ENCODE measurements around the gene KIAA1217.

KIAA1217 gene

GRCh38 chr10:24394461-24395190 lies 185.7 kb downstream of the KIAA1217 start:
- no peak for DNase-seq (ENCODE audit: extremely low read depth in 1 of 2, low read depth in 1 of 2)

DNA sequence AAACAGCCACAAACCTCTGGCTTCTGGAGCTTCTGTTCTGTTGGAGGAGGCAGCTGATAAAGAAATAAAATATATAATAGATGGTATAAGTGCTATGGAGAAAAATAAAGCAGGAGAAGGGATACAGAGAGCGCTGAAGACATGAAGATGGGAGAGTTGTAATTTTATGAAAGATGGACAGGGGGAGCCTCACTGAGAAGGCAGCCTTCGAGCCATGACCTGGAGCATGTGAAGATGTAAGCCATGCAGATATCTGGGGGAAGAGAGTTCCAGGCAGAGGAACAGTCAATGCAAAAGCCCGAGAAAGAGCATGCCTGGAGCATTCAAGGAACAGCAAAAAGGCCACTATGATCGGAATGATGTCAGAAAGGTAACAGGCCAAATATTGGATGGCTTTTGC lies 187.5 kb downstream of the KIAA1217 start:
- no peak for DNase-seq (ENCODE audit: extremely low read depth in 1 of 2, low read depth in 1 of 2)

- no peak for DNase-seq (ENCODE audit: extremely low read depth in 1 of 2, low read depth in 1 of 2)
These were observed 188.7 kb downstream of the KIAA1217 start for GRCh38 chr10:24397662-24398061.

DNA sequence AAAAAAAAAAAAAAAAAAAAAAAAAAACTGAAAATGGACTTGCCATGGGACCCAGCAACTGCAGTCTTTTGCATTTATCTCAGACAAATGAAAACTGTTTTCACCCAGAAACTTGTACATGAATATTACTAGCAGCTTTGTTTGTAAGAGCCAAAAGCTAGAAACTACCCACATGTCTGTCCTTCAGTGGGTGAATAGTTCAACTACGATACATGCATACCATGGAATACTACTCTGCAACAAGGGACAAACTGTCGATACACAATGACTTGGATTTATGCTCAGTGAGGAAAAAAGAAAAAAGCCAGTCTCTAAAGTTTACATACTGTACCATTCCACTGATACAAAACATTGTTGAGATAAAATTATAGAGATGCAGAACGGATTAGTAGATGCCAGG lies 195.6 kb downstream of the KIAA1217 start:
- DNase-seq (ENCODE audit: extremely low read depth in 1 of 2, low read depth in 1 of 2) = no peak

- DNase-seq (ENCODE audit: extremely low read depth in 1 of 2, low read depth in 1 of 2) = no peak
These were observed 196.7 kb downstream of the KIAA1217 start for GRCh38 chr10:24405635-24406034.

- no peak for DNase-seq (ENCODE audit: extremely low read depth in 1 of 2, low read depth in 1 of 2)
These were observed 198.0 kb downstream of the KIAA1217 start for GRCh38 chr10:24406809-24407483.

- no peak for DNase-seq (ENCODE audit: extremely low read depth in 1 of 2, low read depth in 1 of 2)
These were observed 199.0 kb downstream of the KIAA1217 start for GRCh38 chr10:24407928-24408327.

DNA sequence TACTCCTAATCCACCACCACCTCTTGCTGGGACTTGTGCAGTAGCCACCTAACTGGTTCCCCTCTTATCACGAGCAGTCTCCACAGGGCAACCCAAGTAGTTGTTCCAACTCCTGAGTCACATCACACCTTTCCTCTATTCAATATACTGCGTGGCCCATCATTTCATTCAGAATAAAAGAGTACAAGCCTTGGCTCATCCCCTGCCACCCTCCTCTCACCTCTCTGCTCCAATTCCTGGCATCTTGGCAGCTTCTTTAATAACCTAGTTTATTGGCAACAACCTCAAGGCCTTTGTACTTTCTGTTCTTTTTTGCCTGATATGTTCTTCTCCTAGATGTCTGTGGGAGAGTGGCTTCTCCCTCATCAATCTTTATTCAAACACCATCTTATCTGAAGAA lies 199.4 kb downstream of the KIAA1217 start:
- no peak for DNase-seq (ENCODE audit: extremely low read depth in 1 of 2, low read depth in 1 of 2)

DNA sequence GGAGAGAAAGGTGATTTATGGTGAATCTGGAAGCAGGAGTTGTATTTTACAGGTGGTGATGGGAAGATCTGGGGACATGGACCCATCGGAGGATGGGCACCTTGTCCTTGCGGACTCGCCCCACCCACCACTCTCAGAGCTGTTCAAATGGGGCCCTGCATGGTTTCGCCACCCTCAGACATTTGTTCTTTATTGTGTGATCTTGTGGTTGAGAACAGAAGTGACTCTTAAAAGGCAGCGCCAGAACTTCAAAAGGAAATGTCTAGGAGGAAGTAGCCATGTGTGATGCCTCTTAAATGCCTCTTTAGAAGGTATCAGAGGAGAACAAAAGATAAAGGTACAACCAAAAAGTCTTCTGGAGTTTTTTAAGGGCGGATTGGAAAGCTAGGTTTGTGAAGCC lies 205.7 kb downstream of the KIAA1217 start:
- no peak for DNase-seq (ENCODE audit: extremely low read depth in 1 of 2, low read depth in 1 of 2)

GRCh38 chr10:24415455-24416125 lies 206.7 kb downstream of the KIAA1217 start:
- DNase-seq (ENCODE audit: extremely low read depth in 1 of 2, low read depth in 1 of 2) = no peak

DNA sequence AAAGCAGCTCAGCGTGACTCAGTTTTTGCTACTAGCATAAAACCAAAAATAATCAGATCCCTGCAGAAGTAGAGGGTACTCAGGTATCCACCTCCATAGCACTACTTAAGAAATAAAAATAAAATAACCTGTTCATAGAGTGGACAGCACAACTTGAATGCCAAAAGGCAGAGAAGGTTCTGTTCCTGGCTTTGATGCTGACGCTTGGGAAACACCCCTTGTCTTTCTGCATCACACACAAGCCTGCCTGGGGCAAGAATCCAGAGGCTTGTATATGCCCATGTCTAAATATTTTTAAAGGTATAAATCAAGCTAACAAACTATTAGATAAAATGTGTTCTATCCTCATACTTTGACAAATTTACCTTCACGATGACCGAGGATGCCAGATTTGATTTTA lies 207.3 kb downstream of the KIAA1217 start:
- DNase-seq (ENCODE audit: extremely low read depth in 1 of 2, low read depth in 1 of 2) = no peak

GRCh38 chr10:24417053-24417452 lies 208.1 kb downstream of the KIAA1217 start:
- no peak for DNase-seq (ENCODE audit: extremely low read depth in 1 of 2, low read depth in 1 of 2)

DNA sequence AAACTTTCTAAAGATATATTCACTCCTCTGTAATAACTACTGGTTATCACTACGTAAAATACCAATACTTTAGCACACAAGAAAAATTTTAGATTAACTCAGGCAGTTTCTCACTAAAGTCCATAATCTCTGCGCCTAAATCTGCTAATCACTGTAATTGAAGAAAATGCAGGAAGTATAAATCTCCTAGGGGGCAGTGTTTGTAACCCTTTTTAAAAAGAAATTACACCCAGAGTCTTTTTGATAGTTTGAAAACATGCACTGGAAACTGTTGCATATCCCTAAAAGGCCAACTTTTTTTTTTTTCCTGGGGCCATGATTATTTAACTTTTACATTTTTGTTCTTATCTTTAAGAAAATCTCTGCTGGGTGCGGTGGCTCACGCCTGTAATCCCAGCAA lies 209.6 kb downstream of the KIAA1217 start:
- no peak for DNase-seq (ENCODE audit: extremely low read depth in 1 of 2, low read depth in 1 of 2)

GRCh38 chr10:24419066-24419465 lies 210.1 kb downstream of the KIAA1217 start:
- no peak for DNase-seq (ENCODE audit: extremely low read depth in 1 of 2, low read depth in 1 of 2)

DNA sequence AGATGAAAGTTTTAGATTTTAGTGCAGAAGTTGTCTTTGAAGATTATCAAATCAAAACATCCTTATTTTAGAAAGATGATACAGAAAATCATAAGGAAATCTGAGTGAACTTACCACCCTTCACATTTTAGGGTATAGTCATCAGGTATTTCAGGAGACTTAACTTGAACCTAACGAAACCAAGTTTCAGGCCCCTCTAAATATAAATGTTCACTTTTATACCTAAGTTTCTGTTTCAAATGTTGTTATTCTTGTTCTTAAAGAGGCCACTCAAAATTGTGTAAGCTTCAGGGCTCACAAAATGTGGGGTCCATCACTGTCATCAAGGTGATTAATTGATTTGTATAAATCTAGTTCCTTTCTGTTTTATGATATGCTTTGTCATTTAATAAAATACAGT lies 216.2 kb downstream of the KIAA1217 start:
- no peak for DNase-seq (ENCODE audit: extremely low read depth in 1 of 2, low read depth in 1 of 2)

GRCh38 chr10:24427678-24428409 lies 218.9 kb downstream of the KIAA1217 start:
- DNase-seq (ENCODE audit: extremely low read depth in 1 of 2, low read depth in 1 of 2) = no peak

- DNase-seq (ENCODE audit: extremely low read depth in 1 of 2, low read depth in 1 of 2) = no peak
These were observed 219.5 kb downstream of the KIAA1217 start for GRCh38 chr10:24428410-24428782.

GRCh38 chr10:24430591-24430990 lies 221.7 kb downstream of the KIAA1217 start:
- DNase-seq (ENCODE audit: extremely low read depth in 1 of 2, low read depth in 1 of 2) = no peak

GRCh38 chr10:24432478-24433416 lies 223.8 kb downstream of the KIAA1217 start:
- no peak for DNase-seq (ENCODE audit: extremely low read depth in 1 of 2, low read depth in 1 of 2)

- no peak for DNase-seq (ENCODE audit: extremely low read depth in 1 of 2, low read depth in 1 of 2)
These were observed 224.8 kb downstream of the KIAA1217 start for GRCh38 chr10:24433705-24434104.
